GM18519 (cell line): Measurements from ENCODE around the gene PTPRN2.
"Not testable (repeated sequence)": the region's sequence is repeated elsewhere in the genome, so short reads cannot be mapped to it uniquely, and the experiment has no call there.

Source experiments
- ATAC-seq: cut with Tn5 transposase; IDR thresholded peaks from one replicate; pipeline ENCODE4 v1.9.1; 2021; ENCODE audit warnings: mild to moderate bottlenecking, moderate library complexity; ENCODE audit not compliant: unreplicated experiment, low FRiP score

PTPRN2 gene

GRCh38 chr7:157846746-157847145, 740.9 kb downstream of the PTPRN2 start:
- ATAC-seq, result not testable (repeated sequence)

DNA sequence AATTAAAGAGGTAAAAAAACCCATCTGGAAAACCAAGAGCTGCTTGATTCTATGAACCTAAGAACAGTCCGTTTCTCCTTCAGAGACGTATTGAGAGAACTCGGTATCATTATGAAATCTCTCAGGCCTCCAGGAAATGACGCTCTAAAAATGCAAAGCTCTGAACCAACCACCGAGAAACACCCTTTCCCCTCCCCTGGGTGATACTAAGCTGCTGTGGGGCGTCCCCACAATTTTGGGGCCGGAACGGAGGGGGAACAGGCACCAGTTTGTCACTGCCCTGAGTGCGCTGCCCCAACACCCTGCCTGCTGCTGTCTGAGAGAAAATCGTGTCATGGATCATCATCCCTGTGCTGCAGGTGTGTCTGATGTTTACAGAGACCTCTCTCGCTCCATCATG, 741.4 kb downstream of the PTPRN2 start:
- no peak for ATAC-seq

- ATAC-seq, result no peak
These were observed 742.3 kb downstream of the PTPRN2 start for GRCh38 chr7:157845203-157845835.

- no peak for ATAC-seq
These were observed 743.0 kb downstream of the PTPRN2 start for GRCh38 chr7:157844611-157845010.

- no peak for ATAC-seq
These were observed 743.5 kb downstream of the PTPRN2 start for GRCh38 chr7:157844141-157844540.

GRCh38 chr7:157843336-157844140, 744.1 kb downstream of the PTPRN2 start:
- no peak for ATAC-seq

- ATAC-seq, result no peak
These were observed 745.8 kb downstream of the PTPRN2 start for GRCh38 chr7:157841773-157842370.

GRCh38 chr7:157840914-157841772, 746.5 kb downstream of the PTPRN2 start:
- ATAC-seq, result no peak

GRCh38 chr7:157840174-157840913, 747.3 kb downstream of the PTPRN2 start:
- ATAC-seq, result no peak

GRCh38 chr7:157839672-157840167, 747.9 kb downstream of the PTPRN2 start:
- no peak for ATAC-seq

GRCh38 chr7:157839226-157839625, 748.4 kb downstream of the PTPRN2 start:
- ATAC-seq, result no peak

DNA sequence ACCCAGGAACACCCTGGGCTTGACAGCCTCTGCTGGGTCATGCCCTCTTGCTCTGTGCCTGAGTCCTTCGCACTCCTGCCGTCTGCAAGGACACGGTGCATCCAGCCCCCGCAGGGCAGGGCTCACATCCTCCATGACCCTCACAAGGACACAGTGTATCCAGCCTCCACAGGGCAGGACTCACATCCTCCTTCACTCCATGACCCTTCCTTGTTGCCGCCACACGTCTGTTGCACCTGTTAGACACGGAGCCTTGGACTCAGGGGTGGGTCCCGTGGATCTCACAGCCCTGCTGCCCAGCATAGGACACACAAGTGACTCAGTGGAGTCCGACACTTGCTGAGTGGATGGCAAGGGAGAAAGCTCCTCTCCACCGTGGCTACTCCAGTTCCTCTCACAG, 750.1 kb downstream of the PTPRN2 start:
- no peak for ATAC-seq

GRCh38 chr7:157837047-157837446, 750.6 kb downstream of the PTPRN2 start:
- ATAC-seq, result no peak

DNA sequence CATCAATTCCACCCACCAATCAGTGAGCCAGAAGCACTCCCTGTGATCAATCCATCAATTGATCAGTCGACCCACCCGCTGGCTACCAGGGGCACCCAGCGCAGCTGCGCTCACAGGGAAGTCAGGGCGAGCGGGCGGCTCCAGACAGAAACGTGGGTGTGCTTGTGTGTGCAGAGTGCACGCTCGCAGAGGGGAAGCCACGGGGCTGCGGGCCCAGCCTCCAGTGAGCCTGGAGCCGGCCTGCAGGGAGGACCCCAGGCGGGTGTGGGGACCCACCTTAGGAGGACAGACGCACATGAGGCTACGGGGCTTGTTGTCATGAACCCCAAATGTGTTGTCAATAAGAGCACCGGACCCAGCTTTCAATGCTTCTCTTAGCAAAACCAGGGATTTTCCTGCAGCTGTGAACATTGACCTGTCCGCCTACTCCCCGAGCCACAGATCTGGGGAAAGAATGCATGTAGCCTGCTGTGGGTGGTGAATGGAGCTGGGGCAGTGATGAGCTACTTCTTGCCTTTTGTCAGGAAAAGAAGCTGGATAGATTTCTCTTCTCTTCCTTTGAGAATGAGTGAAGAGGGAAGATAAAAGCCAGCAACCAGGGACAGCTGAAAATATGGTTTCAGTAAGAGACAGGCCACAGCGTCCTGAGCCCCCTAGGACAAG, 753.0 kb downstream of the PTPRN2 start:
- no peak for ATAC-seq

GRCh38 chr7:157832866-157833607, 754.6 kb downstream of the PTPRN2 start:
- ATAC-seq, result no peak

- ATAC-seq, result no peak
These were observed 755.2 kb downstream of the PTPRN2 start for GRCh38 chr7:157832421-157832820.

DNA sequence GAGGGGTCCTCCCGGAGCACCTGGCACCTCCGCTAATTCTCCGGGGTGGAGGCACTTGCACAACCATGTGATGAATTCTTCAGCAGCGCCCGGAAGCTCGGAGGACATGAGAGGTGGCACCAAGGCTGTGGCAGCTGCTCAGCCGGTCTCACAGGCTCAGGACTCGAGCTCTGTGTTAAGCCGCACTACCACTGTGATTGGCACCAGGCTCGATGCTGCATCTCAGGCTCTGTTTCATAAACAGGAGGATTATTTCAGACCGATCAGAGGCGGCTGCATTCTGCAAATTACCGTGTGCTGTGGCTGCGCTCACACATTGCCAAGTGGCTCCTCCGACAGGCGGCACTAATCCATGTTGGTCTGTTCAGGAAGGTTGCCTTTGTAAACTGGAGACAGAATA, 755.6 kb downstream of the PTPRN2 start:
- ATAC-seq, result no peak

GRCh38 chr7:157831143-157831905, 756.3 kb downstream of the PTPRN2 start:
- ATAC-seq, result no peak
